Medulla oblongata (tissue), 1 donor: ENCODE data around the gene GPRASP3.

Experiments
- DNase-seq: peaks from one replicate; pipeline ENCODE4 v3.0.0-alpha.2; 2015; ENCODE audit errors: extremely low spot score

Gene GPRASP3

DNA sequence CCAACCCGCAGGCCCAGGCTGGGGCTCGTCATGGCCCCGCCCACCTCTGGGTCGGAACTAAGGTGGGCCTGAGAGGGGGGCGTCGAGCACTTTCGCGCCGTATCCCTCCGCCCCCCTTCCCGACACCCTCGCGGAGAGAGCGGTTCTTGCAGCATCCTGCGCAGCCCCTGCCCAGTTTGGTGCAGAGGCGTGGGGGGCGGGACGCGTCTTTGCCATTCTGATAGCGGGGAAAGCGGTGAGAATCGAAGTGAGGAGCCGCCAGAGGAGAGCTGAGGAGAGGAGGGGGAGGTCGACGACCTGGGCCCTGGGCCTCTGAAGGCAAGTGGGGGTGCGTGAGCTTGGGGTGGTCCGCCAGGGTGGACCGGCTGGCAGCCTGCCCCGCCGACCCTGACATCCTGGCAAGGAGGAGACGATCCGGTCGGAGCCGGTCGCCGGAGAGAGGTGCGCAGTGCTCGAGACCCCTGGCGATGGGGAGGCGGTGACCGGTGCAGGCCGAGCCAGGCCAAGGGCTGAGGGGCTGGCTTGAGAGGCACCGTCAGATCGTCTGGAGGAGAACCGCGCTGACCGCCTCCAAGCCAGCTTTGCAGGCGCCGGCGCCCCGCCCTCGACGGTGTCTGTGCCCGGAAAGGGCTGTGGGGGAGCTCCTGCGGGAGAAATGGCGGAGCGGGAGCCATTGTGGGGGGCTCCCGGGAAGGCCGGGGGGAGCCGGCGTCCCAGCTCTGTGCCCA, 25.5 kb downstream of the GPRASP3 start:
- no peak for DNase-seq

- DNase-seq = no peak
Measured at GRCh38 chrX:102765217-102765616, 44.7 kb downstream of the GPRASP3 start.

DNA sequence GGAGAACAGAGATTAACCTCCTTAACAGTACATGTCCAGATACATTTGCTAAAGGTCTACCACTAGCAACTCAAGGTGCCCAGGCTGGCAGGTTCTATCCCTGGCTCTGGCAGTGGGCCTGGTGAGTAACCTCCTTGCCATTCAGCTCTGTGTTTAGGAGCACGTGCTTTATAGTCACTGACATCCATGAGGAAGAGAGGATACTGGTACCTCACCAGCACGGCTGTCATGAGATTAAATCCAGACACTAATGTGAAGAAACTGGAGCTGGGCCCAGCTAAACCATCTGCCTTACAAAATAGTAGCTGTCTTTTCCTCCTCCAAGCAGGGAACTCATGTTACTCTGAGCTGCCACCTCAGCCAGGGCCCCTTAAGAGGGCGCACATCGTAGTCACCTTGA, 45.3 kb downstream of the GPRASP3 start:
- DNase-seq = no peak

- DNase-seq = no peak
Measured at GRCh38 chrX:102767287-102767686, 46.7 kb downstream of the GPRASP3 start.

- DNase-seq = peak; percentile 79
Measured at GRCh38 chrX:102768987-102769761, 48.6 kb downstream of the GPRASP3 start.
